HEK293 (cell line): ENCODE measurements around the gene SOHLH2.

Experiments used
- CTCF ChIA-PET: fragments of 350-600 bp; formaldehyde crosslinking; extraction: SDS; loops from one replicate; lab custom pipeline; 2021; ENCODE audit warnings: antibody characterized with exemption; lab: Yijun Ruan, JAX
- POLR2A ChIA-PET: fragments of 300-600 bp; formaldehyde crosslinking; extraction: SDS; loops from one replicate; lab custom pipeline; 2020; ENCODE audit warnings: antibody characterized with exemption, inconsistent platforms; lab: Yijun Ruan, JAX
- H3K27ac ChIP-seq: fragments of 200-500 bp; sonication (Bioruptor generic); 2 replicates; pipeline ENCODE4 v1.5.1; 2014; ENCODE audit warnings: low read depth, low read length, control low read depth, inconsistent platforms; ENCODE audit errors: extremely low read depth
- H3K36me3 ChIP-seq, 2 experiments: fragments of 200-500 bp in 1 of 2; sonication (Bioruptor generic) in 1 of 2; 1 replicate in 1 of 2; 2 replicates in 1 of 2; pipeline ENCODE4 v1.5.1; 2014 to 2017; ENCODE audit warnings: inconsistent platforms in 2 of 2, low read length in 2 of 2; ENCODE audit not compliant: control insufficient read depth in 2 of 2, insufficient read depth in 1 of 2
- H3K4me1 ChIP-seq: fragments of 200-500 bp; sonication (Bioruptor generic); 2 replicates; pipeline ENCODE4 v1.5.1; 2014; ENCODE audit warnings: mild to moderate bottlenecking, low read length, inconsistent platforms; ENCODE audit not compliant: control insufficient read depth, insufficient read depth
- H3K4me3 ChIP-seq: 2 replicates; pipeline ENCODE4 v1.5.1; 2011; ENCODE audit warnings: low read depth, mild to moderate bottlenecking, control low read depth, low read length, moderate library complexity
- H3K9me3 ChIP-seq: fragments of 200-500 bp; sonication (Bioruptor generic); 2 replicates; pipeline ENCODE4 v1.5.1; 2014; ENCODE audit warnings: low read depth, low read length, inconsistent platforms; ENCODE audit not compliant: control insufficient read depth, insufficient read depth
- BCL11A ChIP-seq: fragments of 450-650 bp; formaldehyde crosslinking; IDR thresholded peaks from 2 replicates; pipeline ENCODE4 v1.5.1; 2016; ENCODE audit warnings: low read depth, missing biosample characterization, missing genetic modification characterization
- BCL6B ChIP-seq: fragments of 450-650 bp; formaldehyde crosslinking; IDR thresholded peaks from 2 replicates; pipeline ENCODE4 v1.5.1; 2017; ENCODE audit warnings: missing biosample characterization, missing genetic modification characterization
- GLI2 ChIP-seq: fragments of 450-650 bp; formaldehyde crosslinking; IDR thresholded peaks from 2 replicates; pipeline ENCODE4; 2017; ENCODE audit warnings: missing biosample characterization, missing genetic modification characterization, low read depth, borderline replicate concordance
- KLF7 ChIP-seq: fragments of 450-650 bp; formaldehyde crosslinking; IDR thresholded peaks from 2 replicates; pipeline ENCODE4 v1.5.1; 2016; ENCODE audit warnings: missing biosample characterization, missing genetic modification characterization, borderline replicate concordance
- MYNN ChIP-seq: fragments of 450-650 bp; formaldehyde crosslinking; IDR thresholded peaks from 2 replicates; pipeline ENCODE4 v1.5.1; 2016; ENCODE audit warnings: missing biosample characterization, missing genetic modification characterization, borderline replicate concordance
- PATZ1 ChIP-seq: fragments of 450-650 bp; formaldehyde crosslinking; IDR thresholded peaks from 2 replicates; pipeline ENCODE4 v1.5.1; 2016; ENCODE audit warnings: missing biosample characterization, missing genetic modification characterization
- SP3 ChIP-seq: fragments of 450-650 bp; formaldehyde crosslinking; IDR thresholded peaks from 2 replicates; pipeline ENCODE4 v1.5.1; 2016; ENCODE audit warnings: missing biosample characterization, missing genetic modification characterization
- TRIM28 ChIP-seq: IDR thresholded peaks from 2 replicates; pipeline ENCODE4 v1.6.1; 2011; ENCODE audit warnings: low read length, control low read depth, borderline replicate concordance
- WT1 ChIP-seq: fragments of 450-650 bp; formaldehyde crosslinking; IDR thresholded peaks from 2 replicates; pipeline ENCODE4 v1.5.1; 2016; ENCODE audit warnings: missing biosample characterization, missing genetic modification characterization
- ZEB2 ChIP-seq: fragments of 450-650 bp; formaldehyde crosslinking; IDR thresholded peaks from 2 replicates; pipeline ENCODE4 v1.5.1; 2016; ENCODE audit warnings: missing biosample characterization, missing genetic modification characterization
- ZNF148 ChIP-seq: fragments of 450-650 bp; formaldehyde crosslinking; IDR thresholded peaks from 2 replicates; pipeline ENCODE4 v1.5.0; 2017; ENCODE audit warnings: missing biosample characterization, missing genetic modification characterization, borderline replicate concordance
- ZNF211 ChIP-seq: fragments of 450-650 bp; formaldehyde crosslinking; IDR thresholded peaks from 2 replicates; pipeline ENCODE4 v1.5.1; 2016; ENCODE audit warnings: low read depth, missing biosample characterization, missing genetic modification characterization
- ZNF280D ChIP-seq: fragments of 450-650 bp; formaldehyde crosslinking; IDR thresholded peaks from 2 replicates; pipeline ENCODE4 v1.5.1; 2016; ENCODE audit warnings: missing biosample characterization, missing genetic modification characterization
- ZNF366 ChIP-seq: fragments of 450-650 bp; formaldehyde crosslinking; conservative IDR thresholded peaks from 2 replicates; pipeline ENCODE4 v1.5.1; 2016; ENCODE audit warnings: missing biosample characterization, missing genetic modification characterization
- ZNF521 ChIP-seq: fragments of 450-650 bp; formaldehyde crosslinking; IDR thresholded peaks from 2 replicates; pipeline ENCODE4 v1.5.1; 2017; ENCODE audit warnings: missing biosample characterization, mild to moderate bottlenecking, missing genetic modification characterization
- ZNF549 ChIP-seq: fragments of 450-650 bp; IDR thresholded peaks from 2 replicates; pipeline ENCODE4 v1.5.1; 2018; ENCODE audit warnings: missing biosample characterization, missing genetic modification characterization, mild to moderate bottlenecking, inconsistent platforms, moderate library complexity
- ZNF596 ChIP-seq: fragments of 450-650 bp; IDR thresholded peaks from 2 replicates; pipeline ENCODE4 v1.5.0; 2018; ENCODE audit warnings: missing biosample characterization, mild to moderate bottlenecking, missing genetic modification characterization, moderate library complexity
- ZNF626 ChIP-seq: fragments of 450-650 bp; sonication (Bioruptor Pico); formaldehyde crosslinking; IDR thresholded peaks from 2 replicates; pipeline ENCODE4 v1.5.1; 2018; ENCODE audit warnings: missing biosample characterization, missing genetic modification characterization, inconsistent platforms
- ZNF654 ChIP-seq: fragments of 450-650 bp; formaldehyde crosslinking; IDR thresholded peaks from 2 replicates; pipeline ENCODE4 v1.5.1; 2016; ENCODE audit warnings: low read depth, missing biosample characterization, missing genetic modification characterization
- ZNF677 ChIP-seq: fragments of 450-650 bp; IDR thresholded peaks from 2 replicates; pipeline ENCODE4 v1.5.0; 2018; ENCODE audit warnings: missing biosample characterization, mild to moderate bottlenecking, missing genetic modification characterization, moderate library complexity
- ZNF704 ChIP-seq: fragments of 450-650 bp; formaldehyde crosslinking; IDR thresholded peaks from 2 replicates; pipeline ENCODE4 v1.5.1; 2016; ENCODE audit warnings: missing biosample characterization, missing genetic modification characterization
- ZNF707 ChIP-seq: fragments of 450-650 bp; formaldehyde crosslinking; IDR thresholded peaks from 2 replicates; pipeline ENCODE4 v1.5.1; 2016; ENCODE audit warnings: missing biosample characterization, missing genetic modification characterization
- ZNF837 ChIP-seq: fragments of 450-650 bp; formaldehyde crosslinking; IDR thresholded peaks from 2 replicates; pipeline ENCODE4 v1.5.1; 2016; ENCODE audit warnings: missing biosample characterization, missing genetic modification characterization
- ZSCAN16 ChIP-seq: fragments of 450-650 bp; formaldehyde crosslinking; IDR thresholded peaks from 2 replicates; pipeline ENCODE4 v1.5.1; 2016; ENCODE audit warnings: missing biosample characterization, missing genetic modification characterization

SOHLH2 gene

GRCh38 chr13:36259361-36260137 lies 45.2 kb upstream of the SOHLH2 start (continued):
- TF ChIP-seq ZNF521 (no peak), ZNF626 (no peak), ZNF654 (tag by site-specific recombination) (no peak), WT1 (tag by site-specific recombination) (no peak), ZNF707 (tag by site-specific recombination) (no peak), GLI2 (tag by site-specific recombination) (no peak)

- ChIA-PET CTCF (no interaction called here), POLR2A (no interaction called here)
Measured at GRCh38 chr13:36258831-36259230, 44.5 kb upstream of the SOHLH2 start.

GRCh38 chr13:36251526-36251925 lies 37.2 kb upstream of the SOHLH2 start:
- Histone ChIP-seq H3K4me3 (no peak overlapping the region), H3K4me1 (no peaks in the 10 kb centered on the region), H3K9me3 (no peaks in the 10 kb centered on the region), H3K27ac (no peak overlapping the region), H3K36me3 (no peaks in the 10 kb centered on the region)
- ChIA-PET CTCF (interaction anchor here (1.8 kb wide), 1 partner anchor 23 kb away, joined by 6 read pairs; no protein-coding TSS in a partner anchor), POLR2A (no interaction called here)
- no peak for TF ChIP-seq ZNF211
- no peak for TF ChIP-seq ZNF704
- no peak for TF ChIP-seq MYNN (tag by site-specific recombination)
- no peak for TF ChIP-seq ZNF596 (tag by site-specific recombination)
- no peak for TF ChIP-seq ZNF280D
- no peak for TF ChIP-seq PATZ1 (tag by site-specific recombination)
- TF ChIP-seq BCL6B (tag by site-specific recombination): no peak
- no peak for TF ChIP-seq ZNF366 (tag by site-specific recombination)
- TF ChIP-seq ZSCAN16 (tag by site-specific recombination): no peak
- TF ChIP-seq ZNF837 (tag by site-specific recombination): no peak
- TF ChIP-seq TRIM28: no peak
- TF ChIP-seq ZNF549 (tag by site-specific recombination): no peak
- no peak for TF ChIP-seq ZNF677 (tag by site-specific recombination)
- TF ChIP-seq KLF7 (tag by site-specific recombination): no peak
- no peak for TF ChIP-seq ZEB2 (tag by site-specific recombination)
- TF ChIP-seq SP3 (tag by site-specific recombination): no peak
- TF ChIP-seq ZNF148 (tag by site-specific recombination): no peak

More at GRCh38 chr13:36258831-36259230, 44.5 kb upstream of the SOHLH2 start:
- Histone ChIP-seq H3K4me3 (no peak overlapping the region), H3K9me3 (no peaks in the 10 kb centered on the region), H3K4me1 (no peaks in the 10 kb centered on the region), H3K27ac (no peak overlapping the region), H3K36me3 (no peaks in the 10 kb centered on the region)
- TF ChIP-seq ZNF654 (tag by site-specific recombination) (no peak), BCL11A (tag by site-specific recombination) (no peak)
